NCI-H524 (cell line): ENCODE results near the gene CEP131.
A peak's percentile ranks its signal among the peaks of the same experiment; 100 is the strongest.
"Not testable (repeated sequence)": the region's sequence is repeated elsewhere in the genome, so short reads cannot be mapped to it uniquely, and the experiment has no call there.

Experiments
- DNase-seq, 2 experiments: peaks; one replicate each; lab custom pipeline; 2025; lab: John Stamatoyannopoulos, UW

Gene CEP131

GRCh38 chr17:81238815-81239713, 16.3 kb upstream of the CEP131 start, which contains the start of the genes NDUFAF8 and TEPSIN:
TSS of gene NDUFAF8 (plus strand) at chr17:81239318. CDS start at chr17:81239364, 46 bp downstream.
TSS of gene TEPSIN (minus strand) at chr17:81239055. CDS start at chr17:81239033, 22 bp downstream.
- DNase-seq = peak; percentile 100

GRCh38 chr17:81238490-81238814, 15.7 kb upstream of the CEP131 start:
- DNase-seq = no peak

DNA sequence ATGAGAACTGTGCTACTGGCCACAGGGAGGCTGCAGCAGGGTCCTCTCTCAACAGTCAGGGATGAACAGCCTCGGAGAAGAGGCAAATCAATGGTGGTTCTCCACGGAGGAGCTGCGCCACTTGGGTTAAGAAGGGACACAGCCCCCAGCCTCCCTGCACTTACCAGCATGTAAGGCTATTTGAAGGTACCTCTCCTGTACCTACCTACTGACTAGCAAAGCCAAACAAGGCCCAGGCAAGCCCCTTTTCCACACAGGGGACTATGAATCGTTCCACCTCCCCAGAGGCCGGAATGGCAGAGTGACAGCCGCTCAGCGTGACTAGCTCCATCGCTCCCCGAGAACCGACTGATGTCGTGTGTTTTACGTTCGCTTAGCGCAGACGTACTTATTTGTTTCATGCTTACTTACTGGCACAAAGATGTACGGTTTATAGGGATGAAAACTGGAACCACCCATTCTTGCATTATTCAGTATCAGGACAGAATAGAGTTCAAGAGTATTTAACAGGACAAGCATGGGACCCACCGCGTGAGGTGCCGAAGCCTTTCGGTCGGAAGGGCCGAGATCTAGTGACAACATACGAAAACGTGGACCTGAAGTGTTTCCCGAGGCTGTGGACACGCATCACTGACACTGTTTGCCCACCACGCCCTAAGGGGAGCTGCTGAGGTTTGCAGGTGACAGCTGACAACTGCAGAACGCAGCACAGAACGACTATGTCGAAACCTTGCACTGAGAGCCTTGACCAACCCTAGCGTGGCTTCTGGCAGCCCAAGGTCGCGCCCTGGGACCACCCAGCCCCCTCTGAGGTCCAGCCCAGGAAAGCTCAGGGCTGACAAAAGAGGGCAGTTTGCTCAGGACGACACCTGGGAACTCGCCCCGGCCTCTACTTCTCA, 15.1 kb upstream of the CEP131 start:
- DNase-seq = no peak

DNA sequence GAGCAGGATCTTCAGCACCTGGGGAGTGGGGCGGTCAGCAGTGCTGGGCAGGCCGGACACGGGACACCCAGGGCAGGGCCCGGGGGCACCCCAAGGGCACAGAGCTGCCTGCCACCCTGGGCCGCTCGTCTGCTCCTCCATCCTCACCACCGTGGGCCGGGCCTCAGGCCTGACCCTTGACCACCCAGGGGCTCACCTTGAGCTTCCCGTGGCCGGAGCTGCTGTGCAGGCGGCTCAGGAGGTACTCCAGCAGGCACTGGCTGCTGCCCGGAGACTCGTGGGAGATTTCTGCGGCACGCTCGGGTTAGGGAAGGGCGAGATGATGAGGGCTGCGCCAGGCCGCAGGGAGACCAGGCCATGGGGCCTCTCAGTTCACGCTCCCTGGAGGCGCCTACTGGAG, 14.0 kb upstream of the CEP131 start:
- DNase-seq = no peak

- DNase-seq = no peak
Observed at GRCh38 chr17:81235822-81236740, 13.3 kb upstream of the CEP131 start.

DNA sequence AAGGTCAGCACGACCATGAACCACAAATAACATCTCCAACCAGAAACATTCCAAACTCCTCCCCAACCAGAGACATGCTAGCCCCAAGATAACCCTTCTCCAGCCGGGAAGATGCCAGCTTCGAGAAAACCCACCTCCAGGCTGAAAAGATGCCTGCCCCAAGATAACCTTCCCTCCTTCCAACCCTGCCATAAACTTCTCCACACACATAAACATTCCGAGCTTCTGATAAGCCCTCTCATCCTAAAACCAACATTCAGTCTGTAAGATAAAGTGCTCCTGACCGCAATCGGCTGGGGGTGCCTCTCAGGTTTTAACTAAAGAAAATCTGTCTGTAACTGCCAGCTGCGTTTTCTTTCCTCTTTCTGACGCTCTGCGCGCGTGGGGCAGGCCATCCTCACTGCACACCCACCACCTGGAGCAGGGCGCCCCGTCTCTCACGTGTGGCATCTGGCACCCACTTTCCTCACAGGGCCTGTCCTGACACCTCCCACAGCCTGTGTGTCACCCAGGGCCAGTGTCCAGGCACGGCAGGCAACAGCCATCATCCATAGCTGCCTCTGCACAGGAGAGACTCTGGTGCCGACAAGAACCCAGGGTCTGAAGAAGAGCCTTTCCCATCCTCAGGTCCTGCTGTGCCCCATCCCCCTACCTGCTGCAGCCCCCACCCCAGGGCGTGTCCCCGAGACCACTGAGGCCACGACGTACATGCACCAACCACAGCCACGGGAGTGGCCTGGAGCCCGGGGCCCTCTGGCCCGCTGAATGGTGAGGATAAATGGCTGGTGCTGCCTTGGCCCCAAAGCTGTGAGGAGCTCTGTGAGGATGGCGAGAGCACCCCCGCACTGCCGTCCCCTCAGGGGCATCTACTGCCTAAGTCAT, 12.4 kb upstream of the CEP131 start:
- DNase-seq = no peak

GRCh38 chr17:81234506-81234855, 11.7 kb upstream of the CEP131 start:
- DNase-seq = no peak

DNA sequence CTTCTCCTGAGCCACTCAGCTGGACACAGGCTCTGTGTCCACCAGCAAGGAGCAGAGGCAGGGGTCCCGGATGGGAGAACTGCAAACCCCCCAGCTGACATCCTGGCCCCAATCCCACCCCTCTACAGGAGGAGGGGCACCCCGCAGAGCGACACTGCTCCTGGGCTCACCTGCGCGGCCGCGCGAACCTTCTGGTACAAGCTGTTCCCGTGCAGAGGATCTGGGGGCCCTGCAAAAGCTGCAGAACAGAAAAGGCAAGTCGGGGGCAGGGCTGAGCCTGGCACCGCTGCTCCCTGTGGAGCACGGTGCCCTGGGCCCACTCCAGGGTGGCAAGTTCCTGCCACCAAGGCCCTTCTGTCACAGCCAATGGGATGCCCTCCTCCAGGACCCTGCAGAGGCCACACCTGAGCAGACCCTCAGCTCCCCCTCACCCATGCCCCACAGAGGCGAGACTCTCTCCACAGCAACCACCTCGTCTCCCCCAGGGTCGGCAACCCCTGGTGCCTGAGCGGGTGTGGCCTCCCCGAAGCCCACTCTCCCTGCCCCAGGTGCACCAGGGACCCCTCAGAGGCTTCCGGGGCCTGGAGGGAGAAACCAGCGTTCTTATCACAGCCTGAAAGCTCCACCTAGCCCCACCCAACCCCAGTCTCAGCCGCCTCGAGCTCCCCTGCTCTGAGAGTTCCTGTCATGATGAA, 11.2 kb upstream of the CEP131 start:
- DNase-seq = no peak

DNA sequence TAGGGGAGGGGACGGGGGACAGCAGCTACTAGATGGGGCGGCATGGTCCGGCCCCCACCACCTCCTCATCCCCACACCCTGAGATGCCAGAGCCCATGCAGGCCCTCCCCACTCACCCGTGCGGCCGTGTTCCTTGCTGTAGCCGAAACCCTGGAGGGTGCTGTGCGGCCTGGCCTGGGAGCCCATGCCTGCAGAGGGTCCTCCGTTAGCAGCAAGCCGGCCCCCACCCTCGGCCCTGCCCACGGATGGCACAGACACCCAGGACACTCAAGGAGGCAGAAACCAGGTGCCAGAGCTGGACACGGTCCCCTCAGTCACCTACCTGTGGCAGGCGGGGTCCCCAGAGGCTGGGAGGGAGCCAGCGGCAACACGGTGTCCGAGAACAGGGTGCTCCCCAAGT, 10.6 kb upstream of the CEP131 start:
- no peak for DNase-seq

GRCh38 chr17:81232616-81233241, 10.0 kb upstream of the CEP131 start:
- DNase-seq = no peak

GRCh38 chr17:81231766-81232581, 9.2 kb upstream of the CEP131 start:
- DNase-seq = no peak

DNA sequence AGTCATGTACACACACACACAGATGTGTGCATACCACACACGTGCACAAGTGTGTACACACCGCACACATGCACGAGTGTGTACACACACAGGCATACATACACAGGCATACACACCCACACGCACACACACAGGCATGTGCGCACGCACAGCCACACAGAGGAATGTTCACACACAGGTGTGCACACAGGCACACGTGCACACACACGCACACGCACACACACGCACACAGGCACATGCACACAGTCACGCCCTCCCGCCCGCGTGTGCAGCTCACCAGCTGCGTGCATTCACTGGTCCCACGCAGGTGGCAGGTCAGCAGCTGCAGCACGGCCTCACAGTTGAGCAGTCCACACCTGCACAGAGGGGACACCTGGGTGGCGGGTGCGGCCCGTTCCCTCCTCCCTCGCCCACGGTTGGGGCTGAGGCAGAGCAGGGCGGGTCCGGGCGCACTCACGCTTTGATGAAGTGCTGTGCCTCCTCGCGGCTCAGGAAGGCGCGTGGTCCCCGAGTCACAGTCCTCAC, 8.4 kb upstream of the CEP131 start:
- DNase-seq = no peak

DNA sequence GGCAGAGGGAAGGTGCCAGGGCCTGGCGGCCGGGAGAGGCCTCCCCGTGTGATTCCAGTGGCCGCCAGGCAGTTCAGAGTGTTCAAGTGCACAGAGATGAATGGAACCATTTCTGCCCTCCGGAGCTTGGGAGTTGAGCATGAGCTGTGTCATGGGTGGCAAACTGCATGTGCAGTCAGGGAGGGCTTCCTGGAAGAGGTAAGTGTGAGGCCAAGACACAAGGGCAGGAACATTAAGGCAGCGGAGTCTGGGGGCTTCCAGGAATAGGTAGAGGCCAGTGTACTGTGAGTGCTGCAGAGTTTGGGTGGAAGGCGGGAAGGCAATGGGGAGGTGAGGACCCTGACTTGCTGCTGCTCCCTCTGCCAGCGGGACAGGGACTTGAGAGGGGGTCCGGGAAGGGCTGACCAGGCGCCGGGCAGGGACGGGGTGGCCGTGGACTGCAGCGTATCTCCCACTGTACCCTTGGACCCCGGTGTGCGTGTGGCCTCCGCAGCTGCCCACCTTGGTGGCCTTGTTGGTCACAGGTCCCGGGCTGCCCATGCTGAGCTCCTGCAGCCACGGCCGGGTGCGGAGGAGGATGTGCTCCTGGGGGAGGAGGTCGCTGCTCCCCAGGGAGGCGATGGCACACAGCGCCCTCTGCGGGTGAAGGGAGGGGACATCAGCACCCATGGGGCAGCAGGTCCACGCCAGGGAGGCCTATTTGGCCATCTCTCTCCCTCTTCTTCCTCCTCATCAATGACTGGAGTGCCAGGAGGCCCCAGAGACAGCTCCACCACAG, 7.5 kb upstream of the CEP131 start:
- DNase-seq = no peak

DNA sequence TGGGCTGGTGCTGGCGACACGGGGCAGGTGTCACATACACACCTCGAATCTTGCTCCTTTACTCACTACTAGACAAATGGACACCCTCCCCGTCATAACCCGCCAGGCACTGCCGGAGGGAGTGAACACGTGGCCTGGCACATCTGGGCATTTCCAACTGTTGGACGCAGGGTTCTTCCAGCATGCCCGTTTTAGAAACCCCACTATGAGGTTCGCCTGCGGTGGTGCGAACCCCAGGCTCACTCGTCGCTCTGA, 6.8 kb upstream of the CEP131 start:
- no peak for DNase-seq

DNA sequence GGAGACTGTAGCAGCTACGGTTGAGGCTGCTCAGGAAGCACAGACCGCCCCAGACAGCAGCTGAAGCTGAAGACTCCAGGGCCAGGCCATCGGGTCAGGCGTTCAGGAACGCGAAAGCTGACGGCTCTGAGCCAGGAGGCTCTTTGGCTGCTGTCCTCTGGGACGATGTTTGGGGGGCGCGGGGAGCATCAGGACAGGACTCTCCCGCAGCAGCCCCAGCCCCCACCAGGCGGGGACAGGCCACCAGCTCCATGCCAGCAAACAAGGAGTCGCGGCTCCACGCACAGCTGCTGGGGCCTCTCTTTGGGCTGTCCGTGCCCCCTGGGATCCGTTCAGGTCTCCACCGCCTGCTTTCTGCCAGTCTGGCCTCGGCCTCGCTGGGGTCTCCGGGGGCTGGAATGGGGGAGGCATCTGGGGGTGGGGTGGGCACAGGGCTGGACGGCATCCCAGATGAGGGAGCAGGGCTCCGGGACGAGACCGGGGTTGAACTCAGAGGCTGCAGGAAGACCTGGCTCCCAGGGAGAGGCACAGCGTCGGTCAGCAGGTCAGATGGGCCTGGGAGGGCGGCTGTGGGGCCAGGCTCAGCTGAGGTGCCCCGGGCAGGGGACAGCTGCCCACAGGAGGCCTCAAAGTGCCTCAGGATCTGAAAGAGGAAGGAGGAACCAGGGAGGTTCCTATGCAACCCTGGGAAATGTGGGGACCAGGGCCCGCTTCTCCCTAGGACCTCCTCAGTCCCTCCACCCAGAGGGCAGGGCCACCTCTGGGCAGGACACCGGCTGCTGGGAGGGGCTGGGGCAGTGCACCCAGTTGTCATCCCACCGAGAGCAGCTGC, 6.3 kb upstream of the CEP131 start:
- no peak for DNase-seq

GRCh38 chr17:81228420-81228819, 5.7 kb upstream of the CEP131 start:
- no peak for DNase-seq

DNA sequence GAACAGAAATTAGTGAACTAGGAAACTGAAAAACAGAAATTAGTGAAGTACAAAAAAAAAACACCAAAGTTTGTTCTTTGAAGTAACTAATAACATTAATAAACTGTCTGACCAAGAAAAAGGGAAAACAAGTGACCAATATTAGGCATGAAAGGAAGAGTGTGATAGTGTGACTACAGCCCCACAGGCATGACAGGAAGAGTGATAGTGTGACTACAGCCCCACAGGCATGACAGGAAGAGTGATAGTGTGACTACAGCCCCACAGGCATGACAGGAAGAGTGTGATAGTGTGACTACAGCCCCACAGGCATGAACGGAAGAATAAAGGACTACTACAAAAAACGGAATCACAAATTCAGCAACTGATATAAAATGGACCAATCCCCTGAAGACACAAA, 4.9 kb upstream of the CEP131 start:
- not testable (repeated sequence) for DNase-seq
